GM19328 (cell line): ENCODE results near the gene RRP7A.
"Not testable (repeated sequence)": the region's sequence is repeated elsewhere in the genome, so short reads cannot be mapped to it uniquely, and the experiment has no call there.

Source experiments
- ATAC-seq: cut with Tn5 transposase; IDR thresholded peaks from one replicate; pipeline ENCODE4 v1.9.1; 2021; ENCODE audit warnings: mild to moderate bottlenecking, moderate library complexity; ENCODE audit not compliant: unreplicated experiment

RRP7A gene

GRCh38 chr22:42500161-42500835 is 19.3 kb downstream of the RRP7A start:
- ATAC-seq = peak; percentile 50

GRCh38 chr22:42499773-42500160 is 19.8 kb downstream of the RRP7A start:
- ATAC-seq = not testable (repeated sequence)

DNA sequence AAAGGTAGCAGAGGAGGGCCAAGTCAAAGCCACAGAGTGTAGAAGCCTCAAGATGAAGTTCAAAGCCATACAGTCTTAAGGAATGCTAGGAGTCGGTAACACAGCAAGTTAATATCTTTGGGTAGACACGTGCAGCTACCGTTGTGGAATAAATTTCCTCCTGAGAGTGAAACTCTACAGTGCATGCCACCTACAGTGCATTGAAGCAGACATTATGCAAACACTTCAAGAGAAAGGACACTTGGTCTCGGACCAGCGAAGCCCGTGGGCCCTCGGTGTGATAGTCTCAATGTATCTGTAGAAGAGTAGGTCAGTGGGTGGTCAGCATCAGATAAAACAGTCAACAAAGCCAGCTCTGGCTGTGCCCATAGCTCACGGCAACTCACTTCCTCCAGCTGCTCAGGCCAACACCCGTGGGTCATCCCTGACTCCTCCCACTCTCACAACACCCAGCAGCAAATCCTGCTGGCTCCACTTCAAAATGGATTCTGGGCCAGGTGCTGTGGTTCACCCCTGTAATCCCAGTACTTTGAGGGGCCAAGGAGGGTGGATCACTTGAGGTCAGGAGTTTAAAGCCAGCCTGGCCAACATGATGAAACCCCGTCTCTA is 24.0 kb downstream of the RRP7A start:
- not testable (repeated sequence) for ATAC-seq

DNA sequence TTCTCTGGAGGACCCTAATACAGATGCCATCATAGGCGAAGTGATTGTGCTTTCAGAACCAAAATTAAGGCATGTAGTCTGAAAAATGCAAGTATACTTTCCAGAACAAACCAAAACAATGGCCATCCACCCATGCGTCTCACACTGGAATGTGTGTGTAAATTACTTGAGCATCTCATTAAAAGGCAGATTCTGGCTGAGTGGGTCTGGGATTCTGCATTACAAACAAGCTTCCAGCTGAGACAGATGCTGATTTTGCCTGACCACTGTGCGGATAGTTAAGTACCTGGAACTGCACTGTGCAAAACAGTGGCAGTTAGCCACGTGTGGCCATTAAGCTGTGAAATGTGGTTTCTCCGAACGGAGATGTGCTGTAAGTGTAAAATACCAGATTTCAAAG is 26.2 kb downstream of the RRP7A start:
- ATAC-seq = no peak

GRCh38 chr22:42492323-42492690 is 27.3 kb downstream of the RRP7A start:
- ATAC-seq = no peak

DNA sequence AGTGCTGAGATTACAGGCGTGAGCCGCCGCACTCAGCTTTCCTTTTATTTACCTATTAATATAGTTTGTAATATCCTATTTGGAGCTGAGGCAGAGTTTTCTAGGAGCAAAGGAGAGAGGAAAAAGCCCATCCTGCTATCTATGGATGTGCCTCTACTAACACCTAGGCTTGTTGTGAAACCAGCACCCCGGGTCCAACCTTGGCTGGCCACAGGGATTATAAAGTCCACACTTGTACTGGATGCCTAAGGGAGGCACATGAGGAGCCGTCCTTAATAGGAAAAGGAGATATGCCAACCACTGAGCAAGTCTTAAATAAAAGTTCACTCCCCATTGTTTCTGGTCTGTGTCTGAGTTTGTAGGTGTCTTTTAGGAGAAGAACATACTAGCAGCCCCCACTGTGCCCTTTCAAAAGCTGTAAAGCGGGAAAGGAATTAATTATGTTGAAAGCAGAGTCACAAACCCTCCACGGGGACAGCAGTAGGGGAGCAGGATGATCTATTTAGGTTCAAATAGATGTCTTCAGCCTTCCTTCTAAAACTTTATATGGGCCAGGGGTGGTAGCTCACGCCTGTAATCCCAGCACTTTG is 29.3 kb downstream of the RRP7A start:
- no peak for ATAC-seq

- ATAC-seq = no peak
Measured at GRCh38 chr22:42489000-42489399, 30.6 kb downstream of the RRP7A start.

DNA sequence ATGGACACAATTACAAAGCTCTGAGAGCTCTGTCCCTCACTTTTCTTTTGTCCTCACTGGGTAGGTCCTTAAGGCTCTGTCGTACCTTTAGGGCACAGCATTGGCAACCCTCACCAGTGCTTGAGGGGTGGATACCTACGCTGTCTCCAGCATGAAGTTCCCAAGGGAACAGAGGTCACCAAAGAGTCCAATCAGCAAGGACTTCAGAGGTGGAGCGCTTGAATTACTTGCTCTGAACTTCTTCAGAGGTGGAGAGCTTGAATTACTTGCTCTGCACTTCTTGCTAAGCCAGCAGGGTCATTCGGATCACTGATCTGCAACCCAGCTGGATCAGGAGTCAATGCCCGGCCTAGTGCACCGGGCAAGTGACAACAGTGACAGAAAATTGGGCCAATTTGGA is 35.1 kb downstream of the RRP7A start:
- no peak for ATAC-seq

DNA sequence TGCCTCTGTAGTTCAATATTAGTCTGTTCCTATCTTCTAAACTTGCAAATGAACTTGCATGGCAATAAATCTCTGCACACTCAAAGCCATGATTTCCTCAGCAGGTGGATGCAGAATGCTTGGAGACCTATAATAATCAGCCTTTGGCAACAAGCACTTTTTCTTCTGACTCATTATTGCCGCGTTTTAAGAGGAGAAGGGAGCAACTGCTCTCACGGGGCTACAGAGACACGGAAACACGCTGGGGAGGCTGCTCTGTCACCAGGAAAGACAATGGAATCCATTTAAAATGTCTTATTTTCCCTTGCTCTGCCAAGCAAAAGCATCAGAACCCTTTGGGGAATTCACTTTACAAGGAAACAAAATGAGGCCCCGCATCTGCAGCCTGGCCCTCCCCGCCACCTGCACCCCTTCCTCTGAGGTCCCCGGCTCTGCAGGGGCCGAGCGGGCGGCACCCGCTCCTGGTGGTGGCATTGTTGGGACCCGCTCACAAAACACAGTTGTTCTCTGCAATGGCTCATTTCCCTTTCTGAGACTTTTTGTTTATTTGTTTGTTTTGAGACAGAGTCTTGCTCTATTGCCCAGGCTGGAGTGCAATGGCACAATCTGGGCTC is 35.9 kb downstream of the RRP7A start:
- not testable (repeated sequence) for ATAC-seq

DNA sequence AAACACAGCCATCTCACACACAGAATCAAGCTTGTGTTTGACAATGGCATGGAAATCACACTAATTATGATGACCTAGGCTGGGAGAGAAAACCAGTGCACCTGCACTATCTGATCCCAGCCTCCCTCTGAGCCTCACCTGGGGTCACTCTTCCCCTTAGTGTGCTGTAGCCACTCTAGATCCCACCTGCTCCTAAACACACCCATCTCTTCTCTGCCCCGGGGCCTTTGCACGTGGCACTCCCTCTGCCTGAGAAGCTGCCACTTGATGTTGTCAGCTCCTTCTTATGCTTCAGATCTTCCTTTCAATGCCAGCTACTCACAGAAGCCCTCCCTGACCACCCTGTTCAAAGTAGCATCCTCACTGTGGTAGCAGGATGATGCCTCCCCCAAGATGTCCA is 44.5 kb downstream of the RRP7A start:
- ATAC-seq = no peak

- no peak for ATAC-seq
Measured at GRCh38 chr22:42473484-42474193, 46.0 kb downstream of the RRP7A start.

- no peak for ATAC-seq
Measured at GRCh38 chr22:42472671-42473070, 46.9 kb downstream of the RRP7A start.

DNA sequence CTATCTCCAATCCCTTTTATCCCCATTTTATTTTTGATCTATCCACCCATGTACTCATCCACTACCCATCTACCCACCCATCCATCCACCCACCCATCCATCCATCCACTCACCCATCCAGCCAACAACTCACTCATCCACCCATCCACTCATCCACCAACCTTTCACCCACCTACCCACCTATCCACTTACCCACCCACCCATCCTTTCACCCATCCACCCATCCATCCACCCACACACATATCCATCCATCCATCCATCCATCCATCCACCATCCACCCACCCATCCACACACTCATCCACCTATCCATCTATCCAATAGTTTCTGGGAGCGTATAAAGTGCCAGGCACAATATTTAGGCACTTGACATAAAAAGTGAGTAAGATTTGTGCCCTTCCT is 48.2 kb downstream of the RRP7A start:
- ATAC-seq = no peak

GRCh38 chr22:42470366-42471082 is 49.1 kb downstream of the RRP7A start:
- no peak for ATAC-seq

GRCh38 chr22:42468841-42469240 is 50.8 kb downstream of the RRP7A start:
- no peak for ATAC-seq

DNA sequence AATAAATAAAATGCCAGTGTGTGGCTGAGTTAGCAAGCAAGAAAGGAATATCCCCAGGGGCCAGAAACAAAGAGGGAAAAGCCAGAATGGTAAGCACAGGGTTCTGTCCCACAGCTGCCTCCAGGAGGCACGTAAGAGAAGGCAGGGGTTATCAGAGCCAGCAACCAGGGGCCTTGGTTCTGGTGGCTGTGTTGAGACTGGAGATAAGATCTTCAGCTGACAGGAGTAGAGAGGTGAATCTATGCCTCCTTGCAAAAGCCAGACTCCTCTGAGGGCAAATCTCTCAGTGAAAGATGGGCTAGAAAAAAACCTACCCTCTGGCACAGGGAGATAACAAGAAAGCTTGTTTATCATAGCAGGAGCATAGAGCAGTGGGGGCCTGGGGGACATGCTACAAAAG is 57.6 kb downstream of the RRP7A start:
- no peak for ATAC-seq

GRCh38 chr22:42461511-42461910 is 58.1 kb downstream of the RRP7A start:
- ATAC-seq = no peak
